ENCODE measurements around the gene ANKRD52.

DNA sequence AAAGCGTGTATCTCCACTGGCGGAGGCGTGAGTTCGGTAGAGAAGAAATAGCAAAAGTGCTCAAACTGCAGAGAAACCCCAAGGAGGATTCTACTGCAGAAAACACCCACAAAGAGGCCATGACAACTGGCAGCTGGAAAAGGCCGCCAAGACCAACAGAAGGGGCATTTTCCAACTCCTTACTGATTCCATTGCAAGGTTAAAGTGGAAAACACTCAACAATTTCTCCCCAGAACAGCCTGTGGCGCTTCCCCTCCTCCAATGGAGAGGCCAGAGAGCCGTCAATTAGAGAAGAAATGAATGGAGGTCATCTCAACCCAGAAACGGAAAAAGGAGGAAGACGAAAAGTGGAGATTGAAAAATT is 618 bp upstream of the ANKRD52 start:
- TF ChIP-seq POLR2A (IDR thresholded peaks at IDR 0.05), result no peak
- TF ChIP-seq, protein P1, sequence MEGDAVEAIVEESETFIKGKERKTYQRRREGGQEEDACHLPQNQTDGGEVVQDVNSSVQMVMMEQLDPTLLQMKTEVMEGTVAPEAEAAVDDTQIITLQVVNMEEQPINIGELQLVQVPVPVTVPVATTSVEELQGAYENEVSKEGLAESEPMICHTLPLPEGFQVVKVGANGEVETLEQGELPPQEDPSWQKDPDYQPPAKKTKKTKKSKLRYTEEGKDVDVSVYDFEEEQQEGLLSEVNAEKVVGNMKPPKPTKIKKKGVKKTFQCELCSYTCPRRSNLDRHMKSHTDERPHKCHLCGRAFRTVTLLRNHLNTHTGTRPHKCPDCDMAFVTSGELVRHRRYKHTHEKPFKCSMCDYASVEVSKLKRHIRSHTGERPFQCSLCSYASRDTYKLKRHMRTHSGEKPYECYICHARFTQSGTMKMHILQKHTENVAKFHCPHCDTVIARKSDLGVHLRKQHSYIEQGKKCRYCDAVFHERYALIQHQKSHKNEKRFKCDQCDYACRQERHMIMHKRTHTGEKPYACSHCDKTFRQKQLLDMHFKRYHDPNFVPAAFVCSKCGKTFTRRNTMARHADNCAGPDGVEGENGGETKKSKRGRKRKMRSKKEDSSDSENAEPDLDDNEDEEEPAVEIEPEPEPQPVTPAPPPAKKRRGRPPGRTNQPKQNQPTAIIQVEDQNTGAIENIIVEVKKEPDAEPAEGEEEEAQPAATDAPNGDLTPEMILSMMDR (IDR thresholded peaks at IDR 0.05), result no peak
